Measurements from ENCODE around the gene DBNL. TPM values are rescaled to one million over a fixed set of nuclear protein-coding genes. Genes with fewer than 3 reads are reported as not detected.

Gene DBNL
- total RNA-seq, 1 donor from 2014 or later: 94.5 TPM

- H3K4me1 Mint-ChIP-seq (ENCODE audit: unreplicated experiment): peaks cover 74% of the 10 kb centered on the region
- H3K27me3 Mint-ChIP-seq (ENCODE audit: unreplicated experiment): no peaks in the 10 kb centered on the region
- no peak overlapping the region for H3K4me3 Mint-ChIP-seq (ENCODE audit: unreplicated experiment)
- H3K27ac Mint-ChIP-seq (ENCODE audit: unreplicated experiment): no peak overlapping the region
- no peak for TF ChIP-seq CTCF (IDR thresholded peaks at IDR 0.05)
- no peaks in the 10 kb centered on the region for H3K36me3 Mint-ChIP-seq (ENCODE audit: unreplicated experiment)
- no peaks in the 10 kb centered on the region for H3K9me3 Mint-ChIP-seq (ENCODE audit: unreplicated experiment)
- DNase-seq (ENCODE audit: extremely low spot score, unreplicated experiment): no peak
Observed at GRCh38 chr7:44098092-44099068, 53.9 kb downstream of the DBNL start.

GRCh38 chr7:44099669-44100068, 55.2 kb downstream of the DBNL start:
- Mint-ChIP-seq H3K27me3 (ENCODE audit: unreplicated experiment) (no peaks in the 10 kb centered on the region), H3K9me3 (ENCODE audit: unreplicated experiment) (no peaks in the 10 kb centered on the region), H3K27ac (ENCODE audit: unreplicated experiment) (peak overlapping the region; percentile 96), H3K4me1 (ENCODE audit: unreplicated experiment) (peaks cover 75% of the 10 kb centered on the region), H3K36me3 (ENCODE audit: unreplicated experiment) (no peaks in the 10 kb centered on the region), H3K4me3 (ENCODE audit: unreplicated experiment) (no peak overlapping the region)
- no peak for DNase-seq (ENCODE audit: extremely low spot score, unreplicated experiment)
- TF ChIP-seq CTCF (IDR thresholded peaks at IDR 0.05): no peak

GRCh38 chr7:44100458-44101302, 56.2 kb downstream of the DBNL start:
- no peak overlapping the region for H3K4me3 Mint-ChIP-seq (ENCODE audit: unreplicated experiment)
- DNase-seq (ENCODE audit: extremely low spot score, unreplicated experiment): peak; percentile 92
- TF ChIP-seq CTCF (IDR thresholded peaks at IDR 0.05): no peak

GRCh38 chr7:44101303-44101965, 56.9 kb downstream of the DBNL start:
- no peaks in the 10 kb centered on the region for H3K27me3 Mint-ChIP-seq (ENCODE audit: unreplicated experiment)
- peaks cover 9% of the 10 kb centered on the region for H3K36me3 Mint-ChIP-seq (ENCODE audit: unreplicated experiment)
- no peaks in the 10 kb centered on the region for H3K9me3 Mint-ChIP-seq (ENCODE audit: unreplicated experiment)
- TF ChIP-seq CTCF (IDR thresholded peaks at IDR 0.05): no peak
- H3K4me3 Mint-ChIP-seq (ENCODE audit: unreplicated experiment): no peak overlapping the region
- DNase-seq (ENCODE audit: extremely low spot score, unreplicated experiment): no peak
- peak overlapping the region; percentile 96 for H3K27ac Mint-ChIP-seq (ENCODE audit: unreplicated experiment)
- peaks cover 77% of the 10 kb centered on the region for H3K4me1 Mint-ChIP-seq (ENCODE audit: unreplicated experiment)

More at GRCh38 chr7:44100458-44101302, 56.2 kb downstream of the DBNL start:
- Mint-ChIP-seq H3K4me1 (ENCODE audit: unreplicated experiment) (peaks cover 70% of the 10 kb centered on the region), H3K27ac (ENCODE audit: unreplicated experiment) (peak overlapping the region; percentile 96), H3K36me3 (ENCODE audit: unreplicated experiment) (peaks cover 2% of the 10 kb centered on the region), H3K9me3 (ENCODE audit: unreplicated experiment) (no peaks in the 10 kb centered on the region), H3K27me3 (ENCODE audit: unreplicated experiment) (no peaks in the 10 kb centered on the region)

Measured in osteocyte (in vitro differentiated cells).